Ovary (tissue), 9 donors: Measurements from ENCODE around the gene PRMT3. TPM values are rescaled to one million over a fixed set of nuclear protein-coding genes. Genes with fewer than 3 reads are reported as not detected.

ENCODE experiments used
- DNase-seq, 5 donors: peaks; one replicate each; pipeline ENCODE4 v3.0.0-alpha.2; 2019 to 2020
- H3K27ac ChIP-seq, 2 donors: fragments of 200-600 bp; one replicate each; pipeline versions ENCODE4 v1.5.1 to v1.8.0; 2019 to 2022
- H3K27me3 ChIP-seq: fragments of 200-600 bp; one replicate; pipeline ENCODE4 v1.8.0; 2022
- H3K36me3 ChIP-seq: fragments of 200-600 bp; sonication (generic); one replicate; pipeline ENCODE4 v1.5.1; 2019
- H3K4me1 ChIP-seq: one replicate; pipeline ENCODE4 v1.8.1; 2013; ENCODE audit warnings: mild to moderate bottlenecking, moderate library complexity; ENCODE audit not compliant: insufficient read depth
- H3K4me3 ChIP-seq: fragments of 200-600 bp; sonication (generic); one replicate; pipeline ENCODE4 v1.5.1; 2017
- H3K9me3 ChIP-seq, 2 donors: fragments of 200-600 bp in 1 of 2; sonication (generic) in 1 of 2; one replicate each; pipeline versions ENCODE4 v1.5.1 to v1.8.1; 2013 to 2019; ENCODE audit warnings: mild to moderate bottlenecking in 1 of 2, moderate library complexity in 1 of 2
- CTCF ChIP-seq, 3 donors: fragments of 450-650 bp in 2 of 3; fragments of 200-600 bp in 1 of 3; IDR thresholded peaks; one replicate each; pipeline versions ENCODE4 v1.5.1 to v1.8.0; 2016 to 2022; ENCODE audit warnings: antibody characterized with exemption in 3 of 3, mild to moderate bottlenecking in 1 of 3
- EP300 ChIP-seq: sonication (generic); formaldehyde crosslinking; IDR thresholded peaks from one replicate; pipeline ENCODE4 v1.6.1; 2017; ENCODE audit warnings: antibody characterized with exemption
- POLR2A ChIP-seq: fragments of 450-650 bp; IDR thresholded peaks from one replicate; pipeline ENCODE4 v1.6.1; 2017; ENCODE audit warnings: antibody characterized with exemption, mild to moderate bottlenecking, moderate library complexity
- WGBS, 3 donors: extraction: QIAGEN DNeasy Blood & Tissue Kit in 1 of 3; methylation state at CpG; one replicate each; pipeline versions ENCODE4 v1.1.5 to v1.1.7; 2013 to 2017; 5-methylcytosine and 5-hydroxymethylcytosine counted together
- intact Hi-C, 4 donors: fragments of 100-400 bp; cut with DNase I; formaldehyde crosslinking; loops; one replicate each; pipeline versions ENCODE4 v1.11.0 to v1.15.1; 2022 to 2023
- polyA plus RNA-seq, 2 donors: library from polyadenylated mRNA; stranded (reverse); fragments of 200-250 nt in 1 of 2; fragments of 350-450 nt in 1 of 2; fragmentation: Illumina TruSeq in 1 of 2; extraction: RNeasy Lipid Tissue Mini Kit (QIAGEN cat#74804) in 1 of 2; gene quantifications; one replicate each; pipeline ENCODE4 v1.2.3, GENCODE V29; 2013 to 2014
- total RNA-seq, 7 donors: library from RNA; depleted of rRNA in 2 of 7; stranded (reverse); fragments of >200 nt in 2 of 7; fragmentation: NEBNext Ultra II Directional in 3 of 7; extraction: Animal tissue kit (Norgen Biotek cat#: 25700) in 3 of 7; gene quantifications; one replicate each; pipeline versions ENCODE4 v1.1.0 to v1.2.4, GENCODE V29; 2016 to 2023
- donor health status: DM: no; HTN: no; CAD: no; lungs with moderate emphysema.
- donor health status: DM: no; HTN: no; CAD: no.
- donor health status: Bipolar disorder and iron deficiency.
- donor health status: DM: yes; HTN: yes; CAD: no.
- donor health status: DM: no; HTN: no; CAD: no.
- donor health status: DM: yes; HTN: yes; CAD: no.

PRMT3 gene
- total and polyA plus RNA-seq, 9 donors, result 8.5 to 21.2 (median 14.8) TPM

- Histone ChIP-seq H3K9me3 (no peaks in the 10 kb centered on the region), H3K4me3 (no peak overlapping the region), H3K27me3 (no peaks in the 10 kb centered on the region), H3K4me1 (no peaks in the 10 kb centered on the region), H3K27ac (no peak overlapping the region), H3K36me3 (no peaks in the 10 kb centered on the region)
- no peak for TF ChIP-seq POLR2A
- no peak for TF ChIP-seq CTCF (IDR thresholded peaks at IDR 0.05)
- TF ChIP-seq EP300, result no peak
- DNase-seq, result no peak
- WGBS, 3 donors, result 81 to 89% (median 88%) methylated on average over 7 of the region's 7 CpGs
- intact Hi-C loops, result no loop called here
Observed at GRCh38 chr11:20474176-20474881, 86.8 kb downstream of the PRMT3 start.

- no peak for DNase-seq
- Histone ChIP-seq H3K27me3 (no peaks in the 10 kb centered on the region), H3K4me1 (no peaks in the 10 kb centered on the region), H3K4me3 (no peak overlapping the region), H3K36me3 (no peaks in the 10 kb centered on the region), H3K27ac (no peak overlapping the region), H3K9me3 (no peaks in the 10 kb centered on the region)
- intact Hi-C loops, result no loop called here
- TF ChIP-seq POLR2A (no peak), CTCF (IDR thresholded peaks at IDR 0.05) (no peak), EP300 (no peak)
- WGBS, 3 donors, result 95 to 98% (median 97%) methylated on average over 2 of the region's 2 CpGs
Observed at GRCh38 chr11:20474882-20475517, 87.5 kb downstream of the PRMT3 start.

- no peaks in the 10 kb centered on the region for H3K36me3 ChIP-seq
- no peak for DNase-seq
- TF ChIP-seq POLR2A (no peak), EP300 (no peak), CTCF (IDR thresholded peaks at IDR 0.05) (no peak)
- intact Hi-C loops, result no loop called here
- no peak overlapping the region for H3K4me3 ChIP-seq
- no peaks in the 10 kb centered on the region for H3K27me3 ChIP-seq
- no peaks in the 10 kb centered on the region for H3K9me3 ChIP-seq
- 77 to 86% (median 86%) methylated on average over 7 of the region's 7 CpGs for WGBS, 3 donors
- no peaks in the 10 kb centered on the region for H3K4me1 ChIP-seq
- no peak overlapping the region for H3K27ac ChIP-seq
Observed at GRCh38 chr11:20477418-20478090, 90.0 kb downstream of the PRMT3 start.

GRCh38 chr11:20479513-20479912 is 92.0 kb downstream of the PRMT3 start:
- Histone ChIP-seq H3K36me3 (no peaks in the 10 kb centered on the region), H3K4me3 (no peak overlapping the region), H3K27me3 (no peaks in the 10 kb centered on the region), H3K4me1 (no peaks in the 10 kb centered on the region), H3K9me3 (no peaks in the 10 kb centered on the region), H3K27ac (no peak overlapping the region)
- intact Hi-C loops, result no loop called here
- no peak for TF ChIP-seq POLR2A
- no peak for TF ChIP-seq CTCF (IDR thresholded peaks at IDR 0.05)
- no peak for DNase-seq
- 93 to 95% (median 95%) methylated on average over 6 of the region's 6 CpGs for WGBS, 3 donors
